ENCODE data around the gene TOMM20L.
A peak's percentile ranks its signal among the peaks of the same experiment; 100 is the strongest.

TOMM20L gene

DNA sequence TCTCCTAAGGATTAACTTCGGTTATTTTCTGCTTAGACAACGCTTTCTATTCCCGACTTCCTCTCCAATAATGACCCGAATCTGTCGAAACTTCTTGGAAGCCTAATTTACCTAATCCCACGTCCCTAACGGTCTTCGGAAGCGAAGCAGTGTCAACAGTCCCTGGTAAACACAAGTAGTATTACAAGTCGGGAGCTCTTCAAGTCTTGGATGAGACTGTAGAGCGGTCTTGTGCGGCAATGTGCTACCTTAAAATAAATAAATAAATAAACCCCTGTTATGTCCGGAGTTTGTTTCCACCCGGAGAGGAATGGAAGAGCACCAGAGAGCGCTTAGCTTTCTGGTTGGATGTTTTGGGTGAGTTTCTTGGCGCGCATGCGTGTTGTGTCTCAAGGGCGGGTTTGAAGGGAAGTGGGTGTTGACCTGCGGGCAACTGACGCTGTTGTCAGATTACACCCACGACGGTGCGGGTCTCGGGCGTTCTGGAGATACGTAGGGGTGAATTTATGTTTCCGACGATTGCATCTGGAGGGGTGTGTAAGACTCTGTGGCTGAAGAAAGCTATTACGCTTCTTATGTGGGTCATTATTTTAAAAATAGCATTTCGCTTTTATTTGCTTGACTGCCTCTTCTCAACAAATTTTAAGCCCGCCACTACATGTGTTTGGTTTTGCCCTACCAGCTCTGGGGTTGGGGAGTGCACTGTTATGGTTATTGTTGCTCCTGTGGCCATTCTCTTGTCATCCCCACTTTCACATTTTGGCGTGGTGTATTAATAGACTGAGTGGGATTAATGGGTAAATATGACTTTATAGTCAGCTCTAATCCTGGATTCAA is 31.8 kb downstream of the TOMM20L start, which contains the start of the genes KIAA0586 and TIMM9:
Gene KIAA0586, plus strand, starts transcription at position 439 of the 837 bp plus-strand sequence. CDS start 546 bp downstream, outside the sequence.
Gene TIMM9, minus strand, starts transcription at position 251 of the 837 bp plus-strand sequence. CDS start 15,586 bp downstream, outside the sequence.
- peak; percentile 99 for DNase-seq

DNA sequence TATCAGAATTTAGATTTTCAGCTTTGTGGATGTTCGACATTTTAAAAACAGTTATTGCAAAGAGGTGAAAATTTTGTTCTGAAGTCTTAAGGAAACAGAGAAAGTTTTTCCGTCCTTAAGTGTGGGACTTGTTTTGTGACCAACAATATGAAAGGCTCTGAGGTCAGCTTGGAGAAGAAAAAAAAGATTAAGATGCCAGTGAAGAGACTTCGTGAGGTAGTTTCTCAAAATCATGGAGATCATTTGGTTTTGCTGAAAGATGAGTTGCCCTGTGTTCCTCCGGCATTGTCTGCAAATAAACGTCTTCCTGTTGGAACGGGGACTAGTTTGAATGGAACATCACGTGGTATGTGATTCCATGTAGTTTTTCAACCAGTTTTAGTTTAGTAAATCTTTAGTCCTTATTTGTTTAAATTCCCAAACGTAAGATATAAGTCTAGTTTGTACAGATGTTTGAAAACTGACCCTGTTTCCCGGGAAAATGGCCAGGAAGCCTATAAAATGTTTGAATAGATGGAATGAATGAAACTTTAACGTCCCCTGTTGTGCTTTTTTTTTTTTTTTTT is 32.5 kb downstream of the TOMM20L start:
- peak; percentile 49 for DNase-seq

DNA sequence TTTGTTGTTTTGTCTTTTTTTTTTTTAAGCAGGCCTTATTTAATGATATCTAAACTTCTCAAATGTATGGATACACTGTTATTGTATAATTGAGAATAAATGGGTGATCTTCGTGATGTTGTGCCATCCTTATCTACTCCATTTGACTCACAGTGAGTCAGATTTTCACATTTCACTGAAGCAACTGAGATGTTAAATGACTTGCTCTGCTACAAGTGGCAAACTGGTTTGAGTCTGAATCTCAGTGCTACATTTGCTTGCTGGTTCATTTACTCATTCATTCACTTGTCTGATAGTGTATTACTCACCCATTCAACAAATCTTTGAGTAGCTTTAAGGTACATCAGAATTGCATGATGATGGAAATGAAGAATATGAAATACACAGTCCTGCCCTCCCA is 34.4 kb downstream of the TOMM20L start:
- peak; percentile 1 for DNase-seq

DNA sequence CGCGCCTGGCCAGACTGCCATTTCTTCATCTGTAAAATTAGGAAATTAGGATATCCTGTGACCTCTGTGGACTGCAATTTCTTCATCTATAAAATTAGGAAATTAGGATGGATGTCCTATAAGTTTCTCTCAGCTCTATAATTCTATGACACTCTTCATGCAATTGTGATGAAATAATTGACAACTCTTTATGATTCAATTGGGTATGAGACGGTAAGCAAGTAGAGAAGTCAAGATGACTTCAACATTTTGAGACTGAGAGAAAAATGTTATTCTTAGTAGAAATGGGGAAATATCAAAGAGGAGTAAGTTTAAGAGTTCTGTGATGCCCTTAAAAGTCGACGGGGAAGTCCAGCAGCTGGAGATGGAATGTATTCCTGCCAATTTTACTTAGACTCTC is 43.7 kb downstream of the TOMM20L start:
- no peak for DNase-seq

DNA sequence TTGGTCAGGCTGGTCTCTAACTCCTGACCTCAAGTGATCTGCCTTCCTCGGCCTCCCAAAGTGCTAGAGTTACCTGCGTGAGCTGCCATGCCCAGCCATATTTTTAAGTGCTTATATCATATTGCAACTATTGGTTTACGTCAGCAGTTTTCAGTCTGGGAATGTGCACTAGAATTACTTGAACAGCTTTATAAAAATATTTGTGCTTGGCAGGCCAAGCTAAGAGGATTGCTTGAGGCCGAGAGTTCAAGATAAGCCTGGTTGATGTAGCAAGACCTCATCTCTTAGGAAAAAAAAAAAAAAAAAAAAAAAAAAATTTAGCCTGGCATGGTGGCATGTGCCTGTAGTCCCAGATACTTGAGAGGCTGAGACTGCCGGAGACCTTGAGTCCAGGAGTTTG is 48.9 kb downstream of the TOMM20L start:
- DNase-seq = no peak

DNA sequence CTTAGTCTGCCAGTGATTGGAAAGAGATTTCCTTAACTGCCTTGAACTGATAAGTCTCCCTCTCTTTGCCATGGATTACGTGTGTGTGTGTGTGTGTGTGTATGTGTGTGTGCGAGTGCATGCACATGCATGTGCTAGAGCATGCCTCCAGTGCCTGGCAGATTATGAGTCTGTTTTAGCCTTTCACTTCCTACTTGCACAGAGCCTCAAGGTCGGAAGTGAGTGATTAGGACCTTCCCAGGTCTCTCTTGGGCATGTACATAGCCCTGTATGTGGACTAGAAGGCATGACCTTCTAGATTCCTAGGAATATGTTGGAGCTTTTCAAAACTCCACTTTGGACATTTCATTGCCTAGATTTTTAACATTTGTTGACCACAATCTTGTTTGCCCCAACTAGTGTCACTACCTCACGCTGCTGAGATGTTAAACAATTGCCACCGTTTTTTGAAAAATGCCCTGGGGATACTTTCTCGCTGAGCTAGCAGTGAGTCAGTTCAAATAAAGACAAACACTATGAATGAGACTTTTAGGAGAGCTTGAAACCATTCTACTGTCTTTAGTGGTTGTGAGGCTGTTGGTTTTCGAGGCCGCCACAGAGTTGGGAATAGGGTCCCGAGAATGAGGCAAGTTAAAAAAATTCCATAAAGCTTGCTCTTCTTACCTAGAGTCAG is 60.0 kb downstream of the TOMM20L start:
- DNase-seq = no peak

Data from fibroblast of skin of scalp (primary cell).